Osteocyte (in vitro differentiated cells): Measurements from ENCODE around the gene PPP3CA. TPM values are rescaled to one million over a fixed set of nuclear protein-coding genes. Genes with fewer than 3 reads are reported as not detected.
A peak's percentile ranks its signal among the peaks of the same experiment; 100 is the strongest.

Experiments
- DNase-seq: peaks from one replicate; pipeline ENCODE4 v3.0.0; 2021; ENCODE audit warnings: mixed read lengths; ENCODE audit not compliant: unreplicated experiment; ENCODE audit errors: extremely low spot score
- H3K27ac Mint-ChIP-seq: one replicate; pipeline ENCODE4 v1.8.0; 2021; ENCODE audit warnings: mild to moderate bottlenecking, mixed read lengths; ENCODE audit not compliant: unreplicated experiment
- H3K27me3 Mint-ChIP-seq: one replicate; pipeline ENCODE4 v1.8.0; 2021; ENCODE audit warnings: mixed read lengths; ENCODE audit not compliant: unreplicated experiment
- H3K36me3 Mint-ChIP-seq: one replicate; pipeline ENCODE4 v1.8.0; 2021; ENCODE audit warnings: mixed read lengths; ENCODE audit not compliant: unreplicated experiment
- H3K4me1 Mint-ChIP-seq: one replicate; pipeline ENCODE4 v1.8.0; 2021; ENCODE audit warnings: mixed read lengths; ENCODE audit not compliant: unreplicated experiment
- H3K4me3 Mint-ChIP-seq: one replicate; pipeline ENCODE4 v1.8.0; 2021; ENCODE audit warnings: mild to moderate bottlenecking, moderate library complexity, mixed read lengths; ENCODE audit not compliant: unreplicated experiment
- H3K9me3 Mint-ChIP-seq: one replicate; pipeline ENCODE4 v1.8.0; 2021; ENCODE audit warnings: mixed read lengths; ENCODE audit not compliant: unreplicated experiment
- total RNA-seq: library from RNA; stranded (reverse); gene quantifications from 2 replicates; pipeline ENCODE4 v1.2.1, GENCODE V29; 2021
- TF ChIP-seq, protein P1 (sequence below): fragments of 200-600 bp; sonication (generic); IDR thresholded peaks from 2 replicates; pipeline ENCODE4 v1.5.0; 2021; ENCODE audit warnings: antibody characterized with exemption, mild to moderate bottlenecking, moderate library complexity

The PPP3CA gene
- total RNA-seq, 1 donor from 2014 or later: 40.5 TPM

GRCh38 chr4:100989401-100989800 lies 357.9 kb downstream of the PPP3CA start:
- H3K9me3 Mint-ChIP-seq: peaks cover 10% of the 10 kb centered on the region

GRCh38 chr4:100988876-100989275 lies 358.4 kb downstream of the PPP3CA start:
- H3K36me3 Mint-ChIP-seq: no peaks in the 10 kb centered on the region
- DNase-seq: no peak
- H3K27ac Mint-ChIP-seq: peak overlapping the region; percentile 59
- TF ChIP-seq, protein P1, sequence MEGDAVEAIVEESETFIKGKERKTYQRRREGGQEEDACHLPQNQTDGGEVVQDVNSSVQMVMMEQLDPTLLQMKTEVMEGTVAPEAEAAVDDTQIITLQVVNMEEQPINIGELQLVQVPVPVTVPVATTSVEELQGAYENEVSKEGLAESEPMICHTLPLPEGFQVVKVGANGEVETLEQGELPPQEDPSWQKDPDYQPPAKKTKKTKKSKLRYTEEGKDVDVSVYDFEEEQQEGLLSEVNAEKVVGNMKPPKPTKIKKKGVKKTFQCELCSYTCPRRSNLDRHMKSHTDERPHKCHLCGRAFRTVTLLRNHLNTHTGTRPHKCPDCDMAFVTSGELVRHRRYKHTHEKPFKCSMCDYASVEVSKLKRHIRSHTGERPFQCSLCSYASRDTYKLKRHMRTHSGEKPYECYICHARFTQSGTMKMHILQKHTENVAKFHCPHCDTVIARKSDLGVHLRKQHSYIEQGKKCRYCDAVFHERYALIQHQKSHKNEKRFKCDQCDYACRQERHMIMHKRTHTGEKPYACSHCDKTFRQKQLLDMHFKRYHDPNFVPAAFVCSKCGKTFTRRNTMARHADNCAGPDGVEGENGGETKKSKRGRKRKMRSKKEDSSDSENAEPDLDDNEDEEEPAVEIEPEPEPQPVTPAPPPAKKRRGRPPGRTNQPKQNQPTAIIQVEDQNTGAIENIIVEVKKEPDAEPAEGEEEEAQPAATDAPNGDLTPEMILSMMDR: no peak
- H3K4me3 Mint-ChIP-seq: no peak overlapping the region
- H3K4me1 Mint-ChIP-seq: peaks cover 36% of the 10 kb centered on the region
- no peaks in the 10 kb centered on the region for H3K27me3 Mint-ChIP-seq
- peaks cover 10% of the 10 kb centered on the region for H3K9me3 Mint-ChIP-seq

More at GRCh38 chr4:100989401-100989800, 357.9 kb downstream of the PPP3CA start:
- DNase-seq: no peak
- Mint-ChIP-seq H3K27me3 (no peaks in the 10 kb centered on the region), H3K4me3 (no peak overlapping the region), H3K27ac (peak overlapping the region; percentile 37), H3K4me1 (peaks cover 32% of the 10 kb centered on the region), H3K36me3 (no peaks in the 10 kb centered on the region)
- TF ChIP-seq, protein P1: no peak

DNA sequence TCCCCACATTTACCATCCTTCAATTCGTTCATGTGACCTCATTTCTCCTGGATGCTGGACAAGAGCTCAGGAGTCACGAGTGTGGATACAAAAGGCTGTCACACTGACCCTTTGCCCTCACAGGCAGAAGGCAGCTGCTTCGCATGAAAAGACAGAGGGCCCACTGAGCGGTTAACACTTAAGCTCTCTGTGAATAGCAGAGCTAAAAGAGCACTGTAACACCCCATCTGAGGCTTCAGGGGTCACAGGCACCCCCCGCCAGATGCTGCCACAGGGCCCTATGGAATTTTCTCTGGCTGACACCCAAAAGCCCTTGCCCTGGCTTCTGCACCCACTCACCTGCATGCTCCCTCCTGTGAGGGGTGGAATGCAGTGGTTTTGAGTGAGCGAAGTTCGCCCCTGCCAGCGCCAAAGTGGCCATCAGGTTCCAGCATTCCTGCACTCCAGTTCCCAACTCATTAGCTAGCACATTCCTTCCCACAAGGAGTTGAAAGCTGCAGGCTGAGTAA lies 360.9 kb downstream of the PPP3CA start:
- Mint-ChIP-seq H3K4me1 (peaks cover 59% of the 10 kb centered on the region), H3K36me3 (no peaks in the 10 kb centered on the region), H3K4me3 (no peak overlapping the region), H3K27me3 (no peaks in the 10 kb centered on the region), H3K9me3 (peaks cover 14% of the 10 kb centered on the region), H3K27ac (no peak overlapping the region)
- DNase-seq: no peak
- TF ChIP-seq, protein P1: no peak

DNA sequence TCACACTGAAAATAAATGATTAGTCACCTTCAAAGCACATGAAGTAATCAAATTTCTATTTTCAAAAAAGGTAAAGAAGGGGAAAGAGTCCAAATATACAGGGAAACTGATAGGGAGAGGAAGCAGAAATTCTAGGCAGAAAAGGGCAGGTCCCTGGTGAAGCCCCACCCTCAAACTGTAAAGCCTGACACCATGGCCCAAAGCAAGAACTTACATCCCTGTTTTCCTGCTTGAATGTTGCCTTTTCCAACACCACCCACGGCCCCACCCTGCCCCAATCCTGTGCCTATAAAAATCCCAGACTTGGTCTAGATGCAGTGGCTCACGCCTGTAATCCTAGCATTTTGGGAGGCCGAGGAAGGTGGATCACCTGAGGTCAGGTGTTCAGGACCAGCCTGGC lies 361.8 kb downstream of the PPP3CA start:
- Mint-ChIP-seq H3K27me3 (no peaks in the 10 kb centered on the region), H3K27ac (no peak overlapping the region), H3K4me1 (peaks cover 61% of the 10 kb centered on the region), H3K36me3 (no peaks in the 10 kb centered on the region), H3K4me3 (no peak overlapping the region), H3K9me3 (peaks cover 14% of the 10 kb centered on the region)
- TF ChIP-seq, protein P1: no peak
- DNase-seq: no peak

GRCh38 chr4:100984901-100985300 lies 362.4 kb downstream of the PPP3CA start:
- TF ChIP-seq, protein P1: no peak
- no peaks in the 10 kb centered on the region for H3K36me3 Mint-ChIP-seq
- H3K27ac Mint-ChIP-seq: peak overlapping the region; percentile 60
- no peaks in the 10 kb centered on the region for H3K27me3 Mint-ChIP-seq
- H3K9me3 Mint-ChIP-seq: peaks cover 14% of the 10 kb centered on the region
- peaks cover 58% of the 10 kb centered on the region for H3K4me1 Mint-ChIP-seq
- DNase-seq: no peak
- no peak overlapping the region for H3K4me3 Mint-ChIP-seq
